HG03159 (cell line): ENCODE measurements around the gene DGKZ.
"Not testable (repeated sequence)": the region's sequence is repeated elsewhere in the genome, so short reads cannot be mapped to it uniquely, and the experiment has no call there.

Source experiments
- ATAC-seq: cut with Tn5 transposase; IDR thresholded peaks from one replicate; pipeline ENCODE4 v1.9.1; 2021; ENCODE audit warnings: mild to moderate bottlenecking, moderate library complexity; ENCODE audit not compliant: unreplicated experiment

The DGKZ gene

GRCh38 chr11:46366661-46367161, 19.4 kb downstream of the DGKZ start:
- ATAC-seq, result no peak

- ATAC-seq, result peak; percentile 57
These were observed 20.1 kb downstream of the DGKZ start for GRCh38 chr11:46367244-46367915.

- ATAC-seq, result no peak
These were observed 20.6 kb downstream of the DGKZ start for GRCh38 chr11:46367916-46368267.

GRCh38 chr11:46369458-46370152, 22.3 kb downstream of the DGKZ start:
- ATAC-seq, result no peak

GRCh38 chr11:46370253-46370652, 23.0 kb downstream of the DGKZ start:
- no peak for ATAC-seq

- not testable (repeated sequence) for ATAC-seq
These were observed 24.0 kb downstream of the DGKZ start for GRCh38 chr11:46371262-46371661.

GRCh38 chr11:46372086-46372485, 24.8 kb downstream of the DGKZ start:
- no peak for ATAC-seq

- ATAC-seq, result not testable (repeated sequence)
These were observed 25.2 kb downstream of the DGKZ start for GRCh38 chr11:46372501-46372900.

GRCh38 chr11:46373787-46374740, 26.8 kb downstream of the DGKZ start:
- no peak for ATAC-seq

- ATAC-seq, result no peak
These were observed 27.6 kb downstream of the DGKZ start for GRCh38 chr11:46374815-46375214.

- ATAC-seq, result no peak
These were observed 28.3 kb downstream of the DGKZ start for GRCh38 chr11:46375392-46376101.

- no peak for ATAC-seq
These were observed 29.2 kb downstream of the DGKZ start for GRCh38 chr11:46376258-46377050.

- no peak for ATAC-seq
These were observed 30.0 kb downstream of the DGKZ start for GRCh38 chr11:46377290-46377689.

- no peak for ATAC-seq
These were observed 30.6 kb downstream of the DGKZ start for GRCh38 chr11:46377831-46378230.

GRCh38 chr11:46378296-46378695, 31.0 kb downstream of the DGKZ start:
- no peak for ATAC-seq

- ATAC-seq, result no peak
These were observed 31.7 kb downstream of the DGKZ start for GRCh38 chr11:46378811-46379481.

GRCh38 chr11:46379482-46380293, 32.4 kb downstream of the DGKZ start:
- not testable (repeated sequence) for ATAC-seq

GRCh38 chr11:46380340-46381047, 33.2 kb downstream of the DGKZ start:
- no peak for ATAC-seq
